ENCODE measurements around the gene CNKSR3.
A peak's percentile ranks its signal among the peaks of the same experiment; 100 is the strongest.
"Not testable (repeated sequence)": the region's sequence is repeated elsewhere in the genome, so short reads cannot be mapped to it uniquely, and the experiment has no call there.

The CNKSR3 gene

DNA sequence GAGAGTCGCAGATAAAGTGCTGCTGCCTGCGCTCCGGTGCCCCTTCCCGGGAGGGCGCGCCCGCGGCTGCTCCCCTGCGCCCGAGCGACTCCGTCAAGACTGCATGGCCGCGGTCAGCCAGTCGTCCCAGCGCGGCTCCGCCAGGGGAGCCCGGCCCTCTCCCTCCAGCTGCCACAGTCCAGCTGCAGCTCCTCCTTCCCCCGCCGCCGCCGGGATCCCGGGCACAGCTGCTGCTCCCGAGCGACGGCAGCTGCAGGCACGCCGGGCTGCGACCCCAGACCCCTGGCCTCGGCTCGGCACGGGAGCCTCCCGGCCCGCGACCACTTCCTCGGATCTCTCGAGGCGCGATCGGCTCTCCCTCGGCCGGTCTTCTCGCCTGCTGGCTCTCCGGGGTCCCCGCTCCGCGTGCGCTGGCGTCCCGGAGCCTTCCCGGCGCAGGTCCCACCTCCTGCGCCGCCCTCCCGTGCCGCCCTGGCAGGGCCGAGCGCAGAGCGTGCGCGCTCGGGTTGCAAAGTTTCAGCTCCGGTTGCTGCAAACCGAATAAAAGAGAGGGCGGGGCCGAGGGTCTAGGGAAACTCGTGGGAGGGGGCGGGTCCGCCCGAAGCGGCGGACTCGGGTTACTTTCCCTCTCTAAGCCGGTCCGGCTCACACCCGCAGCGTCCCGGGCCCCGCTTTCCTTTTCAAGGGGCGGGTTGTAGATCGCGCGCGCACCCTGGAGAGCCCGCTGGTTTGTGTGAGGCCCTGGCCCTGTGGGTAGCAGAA lies at the start of gene CNKSR3:
Gene CNKSR3 (minus strand): TSS at position 542 of the 762 bp plus-strand sequence. CDS start 571 bp downstream, outside the sequence.
- peak; percentile 74 for DNase-seq

- DNase-seq, result no peak
Observed at GRCh38 chr6:154558984-154559383, 48.5 kb upstream of the CNKSR3 start.

- DNase-seq, result no peak
Observed at GRCh38 chr6:154558513-154558912, 48.0 kb upstream of the CNKSR3 start.

DNA sequence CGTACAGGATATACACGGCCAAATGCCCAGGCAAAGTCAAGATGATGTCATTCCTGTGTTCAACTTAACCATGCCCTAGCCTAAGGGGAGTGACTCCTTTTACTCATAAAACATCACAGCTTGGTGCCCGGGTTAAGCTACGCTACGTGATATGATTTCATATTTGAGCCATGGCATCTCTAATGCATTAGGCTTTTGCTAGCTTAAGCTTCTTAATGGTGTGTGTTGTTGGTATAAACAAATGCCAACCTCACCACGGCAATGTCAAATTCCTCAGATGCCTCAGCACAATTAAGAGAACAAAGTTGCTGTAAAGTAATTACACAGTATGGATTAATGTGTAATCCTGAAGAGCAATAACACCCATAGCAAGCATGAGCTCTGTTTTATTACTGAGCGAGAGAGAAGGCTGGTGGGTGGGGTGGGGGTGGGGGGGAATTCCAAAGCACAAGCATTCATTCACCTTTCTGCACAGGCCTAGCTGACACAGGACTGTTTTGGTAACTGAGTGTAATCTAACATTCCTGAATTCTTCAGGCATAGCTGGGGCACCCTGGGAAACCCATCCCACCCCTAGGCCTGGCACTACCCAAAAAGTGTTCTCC lies 44.7 kb upstream of the CNKSR3 start:
- DNase-seq, result no peak

DNA sequence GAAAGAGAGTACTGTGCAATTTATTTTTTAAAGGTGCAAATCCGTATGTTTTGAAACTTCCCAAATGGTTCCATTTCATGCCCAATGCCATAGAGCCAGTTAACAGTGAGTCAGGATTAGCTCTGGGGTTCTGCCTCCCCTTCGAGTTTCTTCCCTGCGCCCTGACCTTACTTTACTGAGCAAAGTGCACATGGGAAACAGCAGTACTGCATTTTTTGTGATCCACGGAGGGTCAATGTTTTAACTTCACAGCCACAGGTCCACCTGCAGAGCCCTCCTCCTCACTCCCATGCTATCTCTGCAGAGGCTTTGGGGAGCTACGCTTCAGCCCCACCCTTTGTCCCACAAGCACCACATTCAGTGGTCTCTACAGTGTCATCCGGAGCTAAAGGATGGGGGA lies 44.0 kb upstream of the CNKSR3 start:
- no peak for DNase-seq

DNA sequence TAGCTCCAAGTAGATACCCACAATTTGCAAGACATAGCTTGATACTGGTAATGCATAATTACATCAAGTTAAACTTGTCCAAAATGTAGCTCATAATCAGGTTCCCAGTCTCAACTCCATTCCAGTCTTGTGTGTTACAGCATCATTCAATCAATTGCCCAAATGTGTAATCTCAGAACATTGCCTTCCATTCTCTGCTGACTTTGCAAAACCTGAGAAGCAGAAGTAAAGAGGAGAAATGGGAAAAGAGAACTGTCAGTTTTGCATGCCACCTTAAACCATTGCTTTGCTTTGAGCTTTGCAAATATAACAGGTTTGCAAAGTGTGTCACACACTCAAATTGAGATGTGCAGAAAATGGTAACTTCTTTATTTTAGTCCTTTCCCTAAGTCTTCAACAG lies 40.3 kb upstream of the CNKSR3 start:
- DNase-seq, result no peak

GRCh38 chr6:154549179-154549578 lies 38.7 kb upstream of the CNKSR3 start:
- no peak for DNase-seq

DNA sequence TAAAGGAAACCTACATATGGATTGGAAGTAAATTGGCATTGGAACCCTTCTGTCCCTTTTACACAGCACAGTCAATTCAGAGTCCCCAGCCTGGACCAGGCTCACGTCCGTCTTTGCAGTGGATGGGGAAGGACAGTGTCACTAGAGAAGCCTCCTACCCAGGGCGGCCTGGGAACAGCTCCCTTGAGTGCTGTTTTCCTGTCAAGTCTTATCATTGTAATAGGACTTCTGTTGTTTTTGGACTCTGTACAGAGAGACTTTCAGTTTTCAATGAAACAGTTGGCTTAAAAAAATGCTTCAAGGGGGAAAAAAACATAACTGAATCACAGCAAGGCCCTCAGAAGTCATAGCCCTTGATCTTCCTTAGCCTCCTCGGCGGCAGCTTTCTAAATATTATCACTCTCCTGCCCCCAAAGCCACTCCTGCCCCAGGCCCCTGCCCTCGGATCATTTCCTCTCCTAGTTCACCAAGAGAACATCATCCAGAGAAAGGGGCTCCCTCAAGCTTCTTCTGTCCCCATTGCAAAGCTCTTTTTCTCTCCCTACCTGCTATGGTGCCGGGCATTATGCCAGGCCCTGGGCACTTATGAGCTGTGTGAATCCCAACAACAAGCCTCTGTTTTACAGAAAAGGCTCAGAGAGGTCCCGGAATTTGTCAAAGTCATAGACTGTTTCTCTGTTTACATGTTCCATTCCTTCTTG lies 37.8 kb upstream of the CNKSR3 start:
- DNase-seq, result no peak

DNA sequence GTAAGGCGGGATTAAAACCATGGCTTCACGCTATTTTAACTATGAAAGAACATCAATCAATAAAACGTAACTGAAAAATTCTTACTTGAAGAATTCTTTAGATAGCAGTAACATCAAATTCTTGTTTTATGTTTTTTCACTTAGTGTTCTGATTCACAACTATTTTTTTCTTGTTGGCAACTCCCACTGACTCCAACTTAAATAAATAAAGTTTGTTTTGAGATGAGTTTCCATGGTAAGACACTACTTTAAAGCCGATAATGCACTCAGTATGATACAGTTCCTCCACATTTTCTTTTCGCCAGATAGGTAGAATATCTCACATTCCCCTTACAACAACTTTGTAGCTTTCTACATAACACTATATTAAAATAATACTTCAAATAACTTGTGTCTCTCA lies 33.1 kb upstream of the CNKSR3 start:
- DNase-seq, result no peak

- DNase-seq, result no peak
Observed at GRCh38 chr6:154542747-154543146, 32.3 kb upstream of the CNKSR3 start.

GRCh38 chr6:154541837-154542236 lies 31.4 kb upstream of the CNKSR3 start:
- not testable (repeated sequence) for DNase-seq

GRCh38 chr6:154539593-154540269 lies 29.2 kb upstream of the CNKSR3 start:
- no peak for DNase-seq

- DNase-seq, result no peak
Observed at GRCh38 chr6:154538640-154539191, 28.2 kb upstream of the CNKSR3 start.

GRCh38 chr6:154537511-154538325 lies 27.2 kb upstream of the CNKSR3 start:
- no peak for DNase-seq

DNA sequence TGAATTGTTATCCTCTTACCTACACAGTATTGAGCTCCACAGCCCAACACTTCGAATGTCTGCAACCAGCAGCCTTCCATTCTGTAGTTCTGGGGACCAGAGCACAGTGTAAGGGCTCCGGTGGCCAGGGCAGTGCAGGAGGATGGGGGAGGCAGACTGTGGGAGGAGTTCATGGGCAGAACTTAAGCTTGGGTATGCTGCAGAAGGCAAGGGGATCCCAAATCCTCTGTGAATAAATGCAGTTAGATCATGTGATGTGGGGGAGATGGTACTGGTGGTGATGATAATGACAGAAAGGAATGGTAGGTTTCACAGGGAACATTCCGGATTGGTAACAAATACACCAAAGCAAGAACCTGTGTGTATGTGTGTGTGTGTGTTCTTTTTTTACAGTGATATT lies 26.5 kb upstream of the CNKSR3 start:
- DNase-seq, result no peak

GRCh38 chr6:154536255-154536654 lies 25.8 kb upstream of the CNKSR3 start:
- DNase-seq, result no peak

DNA sequence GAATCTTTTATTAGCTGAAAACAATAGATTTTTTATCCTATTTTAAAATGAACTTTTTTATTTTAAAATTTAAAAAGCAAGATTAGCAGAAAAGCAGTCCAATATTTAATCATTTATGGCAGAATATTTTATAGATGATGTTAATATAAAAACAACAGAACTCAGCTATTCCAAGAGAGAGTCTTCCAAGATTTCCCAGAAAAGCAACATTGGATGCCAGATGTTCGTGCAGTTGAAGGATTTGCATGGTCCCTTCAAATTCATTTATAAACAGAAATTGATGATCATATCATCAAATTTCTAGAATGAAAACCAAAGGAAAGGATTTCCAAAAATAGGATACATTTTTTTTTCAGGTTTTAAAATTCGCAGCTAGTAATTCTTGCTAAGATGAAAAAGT lies 25.4 kb upstream of the CNKSR3 start:
- no peak for DNase-seq

- DNase-seq, result no peak
Observed at GRCh38 chr6:154535147-154535546, 24.7 kb upstream of the CNKSR3 start.

- DNase-seq, result no peak
Observed at GRCh38 chr6:154534531-154534930, 24.0 kb upstream of the CNKSR3 start.

DNA sequence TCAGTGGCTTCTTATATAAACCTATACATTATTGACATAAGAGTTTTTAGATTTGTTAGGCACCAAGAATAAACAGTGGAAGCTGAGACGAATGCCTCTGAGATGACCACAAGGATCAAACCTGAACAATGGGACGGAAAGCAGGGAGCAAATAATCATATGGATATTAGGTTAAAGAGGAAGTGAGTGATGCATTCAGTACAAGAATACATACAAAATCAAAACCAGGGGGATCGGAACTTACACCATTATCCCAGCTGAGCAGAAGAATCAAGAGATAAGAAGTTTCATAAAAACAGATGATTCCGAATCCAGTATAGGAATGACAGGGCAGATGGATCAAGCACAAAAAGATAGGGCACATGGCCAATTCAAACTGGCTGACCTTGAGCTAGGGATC lies 21.9 kb upstream of the CNKSR3 start:
- DNase-seq, result no peak

DNA sequence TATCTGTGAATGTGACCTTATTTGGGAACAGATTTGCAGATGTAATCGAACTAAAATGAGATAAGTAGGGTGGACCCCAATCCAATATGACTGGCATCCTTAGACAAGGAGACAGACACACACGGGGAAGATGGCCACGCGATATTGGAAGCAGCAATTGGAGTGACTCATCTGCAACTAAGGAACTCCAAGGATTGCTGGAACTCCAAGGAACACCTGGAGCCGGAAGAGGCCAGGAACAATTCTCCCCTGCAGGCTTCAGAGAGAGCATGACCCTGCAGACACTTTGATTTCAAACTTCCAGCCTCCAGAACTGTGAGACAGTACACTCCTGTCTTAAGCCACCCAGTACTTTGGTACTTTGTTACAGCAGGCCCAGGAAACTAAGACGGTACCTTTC lies 19.5 kb upstream of the CNKSR3 start:
- no peak for DNase-seq

DNA sequence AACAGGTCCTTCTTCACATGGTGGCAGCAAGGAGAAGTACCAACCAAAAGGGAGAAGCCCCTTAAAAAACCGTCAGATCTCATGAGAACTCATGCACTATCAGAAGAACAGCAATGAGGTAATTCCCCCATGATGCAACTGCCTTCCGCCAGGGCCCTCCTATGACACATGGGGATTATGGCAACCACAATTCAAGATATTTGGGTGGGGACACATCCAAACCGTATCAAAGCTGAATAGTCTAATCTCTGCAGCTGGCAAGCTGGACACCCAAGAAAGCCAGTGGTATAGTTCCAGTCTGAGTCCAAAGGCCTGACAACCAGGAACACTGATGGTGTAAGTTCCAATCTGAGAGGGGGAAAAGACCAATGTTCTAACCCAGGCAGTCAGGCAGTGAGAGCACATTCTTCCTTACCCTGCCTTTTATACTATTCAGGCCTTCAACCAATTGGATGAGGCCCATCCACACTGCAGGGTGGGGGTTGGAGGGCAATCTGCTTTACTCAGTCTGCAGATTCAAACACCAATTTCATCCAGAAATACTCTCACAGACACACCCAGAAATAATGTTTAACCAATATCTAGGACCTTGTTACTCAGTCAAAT lies 17.9 kb upstream of the CNKSR3 start:
- no peak for DNase-seq

Data from stimulated activated CD4-positive, alpha-beta T cell treated with anti-CD3 and anti-CD28 coated beads, Interleukin-15, amount 100 ng/mL, for 24 hours (primary cell).